Measurements from ENCODE around the gene CENPE.

- TF ChIP-seq EP300 (IDR thresholded peaks at IDR 0.05; ENCODE audit: borderline replicate concordance) (no peak), RAD21 (IDR thresholded peaks at IDR 0.05; ENCODE audit: low read depth) (no peak), TAF1 (IDR thresholded peaks at IDR 0.05; ENCODE audit: low read depth) (no peak), TCF12 (IDR thresholded peaks at IDR 0.05; ENCODE audit: low read depth) (no peak)
These were observed 86.5 kb downstream of the CENPE start for GRCh38 chr4:103111598-103111997.
